GM19238 (cell line): ENCODE results near the gene REX1BD.

Experiments used
- DNase-seq: peaks from one replicate; pipeline ENCODE4 v3.0.0; 2011; ENCODE audit warnings: low spot score; ENCODE audit not compliant: insufficient read length

The REX1BD gene

GRCh38 chr19:18603255-18603957 is 14.8 kb downstream of the REX1BD start:
- DNase-seq: no peak

- no peak for DNase-seq
Observed at GRCh38 chr19:18603958-18604819, 15.6 kb downstream of the REX1BD start.

GRCh38 chr19:18604820-18605159 is 16.2 kb downstream of the REX1BD start:
- DNase-seq: no peak

- no peak for DNase-seq
Observed at GRCh38 chr19:18605196-18605545, 16.6 kb downstream of the REX1BD start.

- DNase-seq: no peak
Observed at GRCh38 chr19:18605546-18606280, 17.1 kb downstream of the REX1BD start.

- DNase-seq: no peak
Observed at GRCh38 chr19:18606281-18607225, 18.0 kb downstream of the REX1BD start, which contains the start of gene CRLF1. CRLF1 (minus strand) TSS chr19:18606799; CDS start chr19:18606656, 143 bp downstream.

- no peak for DNase-seq
Observed at GRCh38 chr19:18607226-18608101, 18.9 kb downstream of the REX1BD start.

GRCh38 chr19:18608102-18608804 is 19.7 kb downstream of the REX1BD start:
- no peak for DNase-seq

- DNase-seq: no peak
Observed at GRCh38 chr19:18608805-18609716, 20.5 kb downstream of the REX1BD start.

- no peak for DNase-seq
Observed at GRCh38 chr19:18609717-18610051, 21.1 kb downstream of the REX1BD start.

- DNase-seq: no peak
Observed at GRCh38 chr19:18610245-18610555, 21.6 kb downstream of the REX1BD start.

GRCh38 chr19:18610556-18611326 is 22.1 kb downstream of the REX1BD start:
- no peak for DNase-seq

GRCh38 chr19:18611327-18612050 is 22.9 kb downstream of the REX1BD start:
- DNase-seq: no peak

- DNase-seq: no peak
Observed at GRCh38 chr19:18612051-18612771, 23.6 kb downstream of the REX1BD start.

- DNase-seq: no peak
Observed at GRCh38 chr19:18612772-18613588, 24.4 kb downstream of the REX1BD start, which contains the start of gene TMEM59L. TMEM59L (plus strand) TSS chr19:18612870; CDS start chr19:18612959, 89 bp downstream.
